HepG2 (cell line): ENCODE measurements around the gene GKN1. TPM values are rescaled to one million over a fixed set of nuclear protein-coding genes. Genes with fewer than 3 reads are reported as not detected.
A peak's percentile ranks its signal among the peaks of the same experiment; 100 is the strongest.

ENCODE experiments used
- CTCF ChIP-seq: sonication (generic); formaldehyde crosslinking; IDR thresholded peaks from 2 replicates; pipeline ENCODE4 v1.5.0; 2020; ENCODE audit warnings: mild to moderate bottlenecking, missing genetic modification reagents, moderate library complexity
- FOXC1 ChIP-seq: sonication (generic); formaldehyde crosslinking; IDR thresholded peaks from 2 replicates; pipeline ENCODE4 v1.8.0; 2022; ENCODE audit warnings: mild to moderate bottlenecking, missing genetic modification reagents, borderline replicate concordance
- GATAD2A ChIP-seq: IDR thresholded peaks from 2 replicates; pipeline ENCODE4 v1.6.1; 2016
- HNF4G ChIP-seq, 2 experiments: sonication (generic) in 1 of 2; formaldehyde crosslinking in 1 of 2; IDR thresholded peaks; 2 replicates each; pipeline versions ENCODE4 v1.4.0 to v1.6.1; 2011 to 2020; ENCODE audit warnings: borderline replicate concordance in 2 of 2, low read depth in 2 of 2, mild to moderate bottlenecking in 2 of 2, low read length in 1 of 2, missing genetic modification reagents in 1 of 2, moderate library complexity in 1 of 2
- JUND ChIP-seq: sonication (generic); formaldehyde crosslinking; IDR thresholded peaks from 2 replicates; pipeline ENCODE4 v1.8.0; 2022; ENCODE audit warnings: mild to moderate bottlenecking, missing genetic modification reagents
- KAT7 ChIP-seq: IDR thresholded peaks from 2 replicates; pipeline ENCODE4 v1.6.1; 2018; ENCODE audit warnings: borderline replicate concordance, missing compliant biosample characterization
- KDM2A ChIP-seq: sonication (generic); formaldehyde crosslinking; IDR thresholded peaks from 2 replicates; pipeline ENCODE4 v1.4.0; 2020; ENCODE audit warnings: low read depth, missing genetic modification reagents, borderline replicate concordance
- NR2F6 ChIP-seq, 2 experiments: IDR thresholded peaks; 2 replicates each; pipeline ENCODE4 v1.6.1; 2016; ENCODE audit warnings: antibody characterized with exemption in 1 of 2, mild to moderate bottlenecking in 1 of 2
- PCBP1 ChIP-seq: fragments of 200-400 bp; formaldehyde crosslinking; IDR thresholded peaks from 2 replicates; pipeline ENCODE4 v1.6.1; 2017; ENCODE audit warnings: mild to moderate bottlenecking, low read depth, low read length, borderline replicate concordance
- TBX2 ChIP-seq: sonication (generic); formaldehyde crosslinking; IDR thresholded peaks from 2 replicates; pipeline ENCODE4 v1.5.0; 2020; ENCODE audit warnings: missing genetic modification reagents, mild to moderate bottlenecking, borderline replicate concordance
- XRCC5 ChIP-seq: fragments of 200-400 bp; formaldehyde crosslinking; optimal IDR thresholded peaks from 2 replicates; pipeline ENCODE3; 2017; ENCODE audit warnings: mild to moderate bottlenecking, low read length
- YY1 ChIP-seq: IDR thresholded peaks from 2 replicates; pipeline ENCODE4 v1.6.1; 2011; ENCODE audit warnings: low read length, low read depth, moderate library complexity, mild to moderate bottlenecking; ENCODE audit not compliant: insufficient read depth, insufficient replicate concordance
- ZNF747 ChIP-seq: sonication (generic); formaldehyde crosslinking; IDR thresholded peaks from 2 replicates; pipeline ENCODE4 v1.8.1; 2023; ENCODE audit warnings: missing genetic modification reagents, mild to moderate bottlenecking, borderline replicate concordance
- ZSCAN21 ChIP-seq: sonication (generic); formaldehyde crosslinking; IDR thresholded peaks from 2 replicates; pipeline ENCODE4 v1.8.0; 2022; ENCODE audit warnings: mild to moderate bottlenecking, missing genetic modification reagents, moderate library complexity, borderline replicate concordance
- polyA plus RNA-seq, 8 experiments: library from polyadenylated mRNA; depleted of rRNA in 3 of 8; stranded (reverse) in 7 of 8; unstranded in 1 of 8; fragments of >200 nt; fragmentation: Illumina TruSeq in 4 of 8; extraction: Trizol in 4 of 8; gene quantifications; 2 replicates each; pipeline versions ENCODE4 v1.2.1 to v1.2.3, GENCODE V29; 2011 to 2016; ENCODE audit warnings: low read depth in 4 of 8, missing spikeins in 1 of 8, mixed read lengths in 1 of 8; ENCODE audit not compliant: insufficient read depth in 1 of 8
- total RNA-seq, 5 experiments: library from RNA; depleted of rRNA; stranded (reverse); fragments of >200 nt; fragmentation: Illumina TruSeq; extraction: Trizol; gene quantifications; 2 replicates each; pipeline ENCODE4 v1.2.3, GENCODE V29; 2016; ENCODE audit warnings: low read depth in 1 of 5
- TF ChIP-seq, protein P1 (sequence below): sonication (generic); formaldehyde crosslinking; IDR thresholded peaks from 2 replicates; pipeline ENCODE4 v1.4.0; 2020; ENCODE audit warnings: mild to moderate bottlenecking, missing genetic modification reagents, borderline replicate concordance
- TF ChIP-seq, protein P2 (sequence below): sonication (generic); formaldehyde crosslinking; IDR thresholded peaks from 2 replicates; pipeline ENCODE4 v1.4.0; 2020; ENCODE audit warnings: missing genetic modification reagents, borderline replicate concordance

Gene GKN1
- total and polyA plus RNA-seq, 2 of the 13 experiments (the other 11 are each of a cell fraction or from before 2014, with no cell fraction given): not detected

DNA sequence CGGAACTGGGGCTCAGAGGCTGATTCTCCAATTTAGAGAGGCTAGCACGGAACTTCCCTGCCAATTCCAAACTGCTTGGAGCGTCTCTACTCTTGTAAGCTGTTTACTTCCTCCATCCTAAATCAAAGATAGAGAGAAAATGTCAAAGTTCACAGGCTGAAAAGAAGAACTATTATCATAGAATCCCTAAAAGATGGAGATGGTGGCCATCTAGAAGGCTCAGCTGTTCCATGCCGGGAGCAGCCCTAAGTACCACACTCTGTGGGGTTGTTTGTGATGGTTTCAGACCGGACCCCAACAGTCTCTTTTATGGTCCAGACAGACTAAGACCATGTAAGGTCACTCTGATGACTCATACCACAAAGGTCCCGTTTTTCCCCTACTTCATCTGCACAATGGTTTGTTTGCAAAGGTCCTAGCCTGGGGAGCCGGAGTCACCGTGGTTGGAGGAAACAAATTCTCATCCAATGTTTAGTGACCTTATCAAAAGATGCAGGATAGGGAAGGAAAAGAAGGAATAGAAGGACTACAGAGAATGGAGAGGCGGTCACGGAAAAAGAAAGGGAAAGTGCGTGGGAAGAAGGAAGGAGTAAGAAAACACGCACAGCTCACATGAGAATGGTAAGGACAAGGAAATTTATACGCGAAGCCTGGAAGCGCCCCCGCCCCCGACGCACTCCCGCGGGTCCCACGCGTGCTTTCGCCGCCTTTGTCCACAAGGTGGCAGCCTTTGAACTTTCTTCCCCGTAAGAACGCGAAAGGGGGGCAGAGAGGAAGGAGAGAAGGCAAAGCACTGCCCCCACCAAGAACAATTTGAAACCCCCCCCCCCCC is 38.1 kb downstream of the GKN1 start (continued):
- TF ChIP-seq CTCF (peak; percentile 84), XRCC5 (peak; percentile 48), KAT7 (CRISPR knock-in tag) (0 out of 2 replicates have a peak, but pooled peaks have one; percentile 7), JUND (CRISPR knock-in tag) (peak; percentile 57; the same call in 1 of the 2 replicates), FOXC1 (CRISPR knock-in tag) (0 out of 2 replicates have a peak, but pooled peaks have one; percentile 8), TBX2 (CRISPR knock-in tag) (0 out of 2 replicates have a peak, but pooled peaks have one; percentile 10), ZSCAN21 (CRISPR knock-in tag) (0 out of 2 replicates have a peak, but pooled peaks have one; percentile 11), NR2F6 (IDR thresholded peaks at IDR 0.05) (no peak), NR2F6 (CRISPR knock-in tag; IDR thresholded peaks at IDR 0.05) (0 out of 2 replicates have a peak, but pooled peaks have one; percentile 8), PCBP1 (peak; percentile 26; the same call in 1 of the 2 replicates), KDM2A (CRISPR knock-in tag) (peak; percentile 57; the same call in 1 of the 2 replicates), YY1 (peak; percentile 7), GATAD2A (peak; percentile 50), ZNF747 (CRISPR knock-in tag) (peak; percentile 8; the same call in 1 of the 2 replicates), HNF4G (IDR thresholded peaks at IDR 0.05; ENCODE audit: borderline replicate concordance, low read depth, low read length) (peak; percentile 13; the same call in 1 of the 2 replicates), HNF4G (CRISPR knock-in tag; IDR thresholded peaks at IDR 0.05; ENCODE audit: borderline replicate concordance, low read depth) (no peak)
- TF ChIP-seq, protein P1, sequence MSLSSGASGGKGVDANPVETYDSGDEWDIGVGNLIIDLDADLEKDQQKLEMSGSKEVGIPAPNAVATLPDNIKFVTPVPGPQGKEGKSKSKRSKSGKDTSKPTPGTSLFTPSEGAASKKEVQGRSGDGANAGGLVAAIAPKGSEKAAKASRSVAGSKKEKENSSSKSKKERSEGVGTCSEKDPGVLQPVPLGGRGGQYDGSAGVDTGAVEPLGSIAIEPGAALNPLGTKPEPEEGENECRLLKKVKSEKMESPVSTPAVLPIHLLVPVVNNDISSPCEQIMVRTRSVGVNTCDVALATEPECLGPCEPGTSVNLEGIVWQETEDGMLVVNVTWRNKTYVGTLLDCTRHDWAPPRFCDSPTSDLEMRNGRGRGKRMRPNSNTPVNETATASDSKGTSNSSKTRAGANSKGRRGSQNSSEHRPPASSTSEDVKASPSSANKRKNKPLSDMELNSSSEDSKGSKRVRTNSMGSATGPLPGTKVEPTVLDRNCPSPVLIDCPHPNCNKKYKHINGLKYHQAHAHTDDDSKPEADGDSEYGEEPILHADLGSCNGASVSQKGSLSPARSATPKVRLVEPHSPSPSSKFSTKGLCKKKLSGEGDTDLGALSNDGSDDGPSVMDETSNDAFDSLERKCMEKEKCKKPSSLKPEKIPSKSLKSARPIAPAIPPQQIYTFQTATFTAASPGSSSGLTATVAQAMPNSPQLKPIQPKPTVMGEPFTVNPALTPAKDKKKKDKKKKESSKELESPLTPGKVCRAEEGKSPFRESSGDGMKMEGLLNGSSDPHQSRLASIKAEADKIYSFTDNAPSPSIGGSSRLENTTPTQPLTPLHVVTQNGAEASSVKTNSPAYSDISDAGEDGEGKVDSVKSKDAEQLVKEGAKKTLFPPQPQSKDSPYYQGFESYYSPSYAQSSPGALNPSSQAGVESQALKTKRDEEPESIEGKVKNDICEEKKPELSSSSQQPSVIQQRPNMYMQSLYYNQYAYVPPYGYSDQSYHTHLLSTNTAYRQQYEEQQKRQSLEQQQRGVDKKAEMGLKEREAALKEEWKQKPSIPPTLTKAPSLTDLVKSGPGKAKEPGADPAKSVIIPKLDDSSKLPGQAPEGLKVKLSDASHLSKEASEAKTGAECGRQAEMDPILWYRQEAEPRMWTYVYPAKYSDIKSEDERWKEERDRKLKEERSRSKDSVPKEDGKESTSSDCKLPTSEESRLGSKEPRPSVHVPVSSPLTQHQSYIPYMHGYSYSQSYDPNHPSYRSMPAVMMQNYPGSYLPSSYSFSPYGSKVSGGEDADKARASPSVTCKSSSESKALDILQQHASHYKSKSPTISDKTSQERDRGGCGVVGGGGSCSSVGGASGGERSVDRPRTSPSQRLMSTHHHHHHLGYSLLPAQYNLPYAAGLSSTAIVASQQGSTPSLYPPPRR (CRISPR knock-in tag): no peak
- TF ChIP-seq, protein P2, sequence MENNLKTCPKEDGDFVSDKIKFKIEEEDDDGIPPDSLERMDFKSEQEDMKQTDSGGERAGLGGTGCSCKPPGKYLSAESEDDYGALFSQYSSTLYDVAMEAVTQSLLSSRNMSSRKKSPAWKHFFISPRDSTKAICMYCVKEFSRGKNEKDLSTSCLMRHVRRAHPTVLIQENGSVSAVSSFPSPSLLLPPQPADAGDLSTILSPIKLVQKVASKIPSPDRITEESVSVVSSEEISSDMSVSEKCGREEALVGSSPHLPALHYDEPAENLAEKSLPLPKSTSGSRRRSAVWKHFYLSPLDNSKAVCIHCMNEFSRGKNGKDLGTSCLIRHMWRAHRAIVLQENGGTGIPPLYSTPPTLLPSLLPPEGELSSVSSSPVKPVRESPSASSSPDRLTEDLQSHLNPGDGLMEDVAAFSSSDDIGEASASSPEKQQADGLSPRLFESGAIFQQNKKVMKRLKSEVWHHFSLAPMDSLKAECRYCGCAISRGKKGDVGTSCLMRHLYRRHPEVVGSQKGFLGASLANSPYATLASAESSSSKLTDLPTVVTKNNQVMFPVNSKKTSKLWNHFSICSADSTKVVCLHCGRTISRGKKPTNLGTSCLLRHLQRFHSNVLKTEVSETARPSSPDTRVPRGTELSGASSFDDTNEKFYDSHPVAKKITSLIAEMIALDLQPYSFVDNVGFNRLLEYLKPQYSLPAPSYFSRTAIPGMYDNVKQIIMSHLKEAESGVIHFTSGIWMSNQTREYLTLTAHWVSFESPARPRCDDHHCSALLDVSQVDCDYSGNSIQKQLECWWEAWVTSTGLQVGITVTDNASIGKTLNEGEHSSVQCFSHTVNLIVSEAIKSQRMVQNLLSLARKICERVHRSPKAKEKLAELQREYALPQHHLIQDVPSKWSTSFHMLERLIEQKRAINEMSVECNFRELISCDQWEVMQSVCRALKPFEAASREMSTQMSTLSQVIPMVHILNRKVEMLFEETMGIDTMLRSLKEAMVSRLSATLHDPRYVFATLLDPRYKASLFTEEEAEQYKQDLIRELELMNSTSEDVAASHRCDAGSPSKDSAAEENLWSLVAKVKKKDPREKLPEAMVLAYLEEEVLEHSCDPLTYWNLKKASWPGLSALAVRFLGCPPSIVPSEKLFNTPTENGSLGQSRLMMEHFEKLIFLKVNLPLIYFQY (CRISPR knock-in tag): 0 out of 2 replicates have a peak, but pooled peaks have one; percentile 3
